ENCODE measurements around the gene TIMP4.

Gene TIMP4

GRCh38 chr3:12158387-12159226, at the start of gene TIMP4:
TSS of gene TIMP4 (minus strand) at chr3:12158912. CDS start at chr3:12158840, 72 bp downstream.
- in situ Hi-C loops (cut with MboI; ENCODE audit: low sequenced_read_pairs): no loop called here

- in situ Hi-C loops (cut with MboI; ENCODE audit: low sequenced_read_pairs): no loop called here
These were observed 46.5 kb upstream of the TIMP4 start for GRCh38 chr3:12205171-12205570.

GRCh38 chr3:12201813-12202212, 43.1 kb upstream of the TIMP4 start:
- in situ Hi-C loops (cut with MboI; ENCODE audit: low sequenced_read_pairs): no loop called here

GRCh38 chr3:12198301-12198700, 39.6 kb upstream of the TIMP4 start:
- in situ Hi-C loops (cut with MboI; ENCODE audit: low sequenced_read_pairs): no loop called here

GRCh38 chr3:12197475-12197874, 38.8 kb upstream of the TIMP4 start:
- in situ Hi-C loops (cut with MboI; ENCODE audit: low sequenced_read_pairs): no loop called here

- in situ Hi-C loops (cut with MboI; ENCODE audit: low sequenced_read_pairs): no loop called here
These were observed 38.0 kb upstream of the TIMP4 start for GRCh38 chr3:12196684-12197083.

GRCh38 chr3:12195231-12195630, 36.5 kb upstream of the TIMP4 start:
- in situ Hi-C loops (cut with MboI; ENCODE audit: low sequenced_read_pairs): no loop called here

GRCh38 chr3:12194669-12195161, 36.0 kb upstream of the TIMP4 start:
- in situ Hi-C loops (cut with MboI; ENCODE audit: low sequenced_read_pairs): no loop called here

GRCh38 chr3:12194209-12194608, 35.5 kb upstream of the TIMP4 start:
- in situ Hi-C loops (cut with MboI; ENCODE audit: low sequenced_read_pairs): no loop called here

GRCh38 chr3:12193485-12194165, 34.9 kb upstream of the TIMP4 start:
- in situ Hi-C loops (cut with MboI; ENCODE audit: low sequenced_read_pairs): no loop called here

- in situ Hi-C loops (cut with MboI; ENCODE audit: low sequenced_read_pairs): no loop called here
These were observed 34.2 kb upstream of the TIMP4 start for GRCh38 chr3:12192655-12193484.

GRCh38 chr3:12192173-12192572, 33.5 kb upstream of the TIMP4 start:
- in situ Hi-C loops (cut with MboI; ENCODE audit: low sequenced_read_pairs): no loop called here

- in situ Hi-C loops (cut with MboI; ENCODE audit: low sequenced_read_pairs): no loop called here
These were observed 32.8 kb upstream of the TIMP4 start for GRCh38 chr3:12191559-12191958.

GRCh38 chr3:12190832-12191231, 32.1 kb upstream of the TIMP4 start:
- in situ Hi-C loops (cut with MboI; ENCODE audit: low sequenced_read_pairs): no loop called here

- in situ Hi-C loops (cut with MboI; ENCODE audit: low sequenced_read_pairs): no loop called here
These were observed 31.6 kb upstream of the TIMP4 start for GRCh38 chr3:12190221-12190807.

- in situ Hi-C loops (cut with MboI; ENCODE audit: low sequenced_read_pairs): no loop called here
These were observed 30.1 kb upstream of the TIMP4 start for GRCh38 chr3:12188681-12189287.

- in situ Hi-C loops (cut with MboI; ENCODE audit: low sequenced_read_pairs): no loop called here
These were observed 29.6 kb upstream of the TIMP4 start for GRCh38 chr3:12188328-12188648.

- in situ Hi-C loops (cut with MboI; ENCODE audit: low sequenced_read_pairs): no loop called here
These were observed 29.0 kb upstream of the TIMP4 start for GRCh38 chr3:12187448-12188327.

GRCh38 chr3:12186515-12187286, 28.0 kb upstream of the TIMP4 start:
- in situ Hi-C loops (cut with MboI; ENCODE audit: low sequenced_read_pairs): no loop called here

All from HL-60/S4 treated with retinoic acid at 250 ng/mL for 4 days and 3 days (cell line).